ENCODE data around the gene GNLY.

- no peak for TF ChIP-seq PHF8 (IDR thresholded peaks at IDR 0.05; ENCODE audit: borderline replicate concordance, low read length)
- TF ChIP-seq POLR2AphosphoS5 (IDR thresholded peaks at IDR 0.05; ENCODE audit: control insufficient read depth, insufficient read depth, low read depth, low read length), result no peak
- TF ChIP-seq RFX5 (IDR thresholded peaks at IDR 0.05; ENCODE audit: low read depth, low read length), result no peak
- no peak for TF ChIP-seq POLR2A (conservative IDR thresholded peaks at IDR 0.05)
- no peak for TF ChIP-seq TBL1XR1 (IDR thresholded peaks at IDR 0.05; ENCODE audit: low read length in 2 of 2)
- TF ChIP-seq TARDBP (IDR thresholded peaks at IDR 0.05), result no peak
- TF ChIP-seq MXI1 (IDR thresholded peaks at IDR 0.05; ENCODE audit: low read depth, low read length), result no peak
- no peak for TF ChIP-seq ZNF830 (CRISPR knock-in tag; IDR thresholded peaks at IDR 0.05)
- no peak for TF ChIP-seq MBD2 (IDR thresholded peaks at IDR 0.05; ENCODE audit: borderline replicate concordance, low read depth)
- no peak for TF ChIP-seq NCOR1 (IDR thresholded peaks at IDR 0.05)
- no peak for TF ChIP-seq MEF2D (tag; conservative IDR thresholded peaks at IDR 0.05; ENCODE audit: low read depth)
- no peak for TF ChIP-seq REST (IDR thresholded peaks at IDR 0.05; ENCODE audit: borderline replicate concordance)
- no peak for TF ChIP-seq REST (CRISPR knock-in tag; IDR thresholded peaks at IDR 0.05; ENCODE audit: low read depth)
- TF ChIP-seq ESRRA (IDR thresholded peaks at IDR 0.05; ENCODE audit: borderline replicate concordance, low read depth), result no peak
- no peak for TF ChIP-seq PKNOX1 (IDR thresholded peaks at IDR 0.05)
These were observed 53.3 kb downstream of the GNLY start for GRCh38 chr2:85747441-85747840.
